Fibroblast of villous mesenchyme (primary cell): ENCODE results near the gene STX18. TPM values are rescaled to one million over a fixed set of nuclear protein-coding genes. Genes with fewer than 3 reads are reported as not detected.

Experiments
- DNase-seq: peaks from one replicate; pipeline ENCODE4 v3.0.0-alpha.2; 2010; ENCODE audit warnings: low read depth
- H3K4me3 ChIP-seq: 2 replicates; pipeline ENCODE4 v1.5.1; 2011; ENCODE audit warnings: low read depth, mild to moderate bottlenecking, low read length
- CTCF ChIP-seq: IDR thresholded peaks from 2 replicates; pipeline ENCODE4 v1.5.1; 2012; ENCODE audit warnings: low read depth, mild to moderate bottlenecking, low read length; ENCODE audit not compliant: insufficient read depth
- total RNA-seq: library from RNA; depleted of rRNA; stranded (reverse); fragments of >200 nt; gene quantifications from 2 replicates; pipeline ENCODE4 v1.2.3, GENCODE V29; 2012

STX18 gene
- total RNA-seq, 1 donor: 24.2 TPM

GRCh38 chr4:4407299-4408131 is 134.3 kb downstream of the STX18 start:
- TF ChIP-seq CTCF: no peak
- DNase-seq: no peak
- no peak overlapping the region for H3K4me3 ChIP-seq

DNA sequence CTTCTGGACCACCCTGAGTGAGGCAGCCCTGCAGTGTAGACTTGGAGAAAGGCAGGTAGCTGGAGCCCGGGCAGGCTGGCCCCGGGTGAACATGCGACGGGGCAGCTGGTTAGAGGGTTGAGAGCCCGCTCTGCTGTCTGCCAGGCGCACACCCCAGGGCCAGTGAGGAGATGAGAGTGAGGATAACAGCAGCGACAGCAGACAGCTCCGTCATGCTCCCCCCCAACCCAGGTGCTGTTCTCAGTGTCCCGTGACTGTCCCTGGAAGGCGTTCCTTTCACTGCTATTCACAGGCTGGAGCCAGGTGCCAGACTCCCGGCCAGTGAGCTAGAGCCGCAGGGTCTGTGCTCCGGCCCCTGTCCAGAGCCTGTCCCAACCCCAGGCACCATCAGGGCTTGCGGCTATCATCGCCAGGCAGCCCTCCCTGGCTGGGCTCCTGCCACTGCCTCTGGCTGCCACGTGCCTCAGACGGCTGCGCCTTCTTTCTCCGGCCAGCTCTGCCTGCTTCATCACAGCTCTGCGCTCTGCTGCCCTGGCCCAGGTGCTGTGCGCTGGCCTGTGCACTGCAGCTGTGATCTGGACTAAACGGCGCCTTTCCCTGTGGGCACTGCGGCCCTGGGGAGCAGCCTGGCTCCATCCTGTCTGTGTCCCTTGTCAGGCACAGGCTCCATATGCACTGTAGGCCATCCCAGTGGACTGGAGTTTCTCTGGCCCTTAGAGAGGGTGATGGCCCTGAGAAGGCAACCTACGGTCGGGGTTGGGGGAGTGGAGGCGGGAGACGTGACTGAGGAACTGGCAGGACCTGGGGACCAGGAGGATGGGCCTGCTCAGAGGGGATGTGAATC is 135.2 kb downstream of the STX18 start:
- TF ChIP-seq CTCF: no peak
- no peak overlapping the region for H3K4me3 ChIP-seq
- DNase-seq: no peak

DNA sequence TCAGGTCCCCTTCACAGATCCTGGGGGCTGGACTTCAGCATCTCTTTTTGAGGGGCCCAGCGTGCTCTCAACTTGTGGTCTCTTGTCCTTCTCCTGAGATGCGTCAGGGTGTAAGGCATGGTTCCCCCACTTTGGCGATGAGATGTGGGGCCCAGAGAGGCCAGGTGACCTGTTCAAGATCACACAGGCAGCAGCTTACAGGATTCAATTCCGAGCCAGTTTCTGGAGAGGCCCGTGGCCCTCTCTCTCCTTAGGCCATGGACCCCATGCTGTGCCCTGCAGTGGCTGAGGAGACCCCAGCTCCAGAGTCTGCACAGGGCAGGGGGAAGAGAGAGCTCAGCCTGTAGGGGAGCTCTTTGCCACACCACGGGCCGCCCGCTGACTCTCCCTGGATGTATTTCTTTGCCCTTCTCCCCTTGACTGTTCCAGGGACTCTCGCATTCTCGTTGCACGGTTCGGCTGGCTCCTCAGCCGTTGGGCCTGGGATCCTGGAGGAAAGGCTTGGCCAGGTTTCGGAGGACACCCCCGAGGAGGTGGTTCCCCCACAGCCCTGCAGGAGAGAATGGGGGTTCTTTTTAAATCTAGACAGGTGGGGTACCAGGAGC is 136.4 kb downstream of the STX18 start:
- no peak overlapping the region for H3K4me3 ChIP-seq
- DNase-seq: no peak
- no peak for TF ChIP-seq CTCF

DNA sequence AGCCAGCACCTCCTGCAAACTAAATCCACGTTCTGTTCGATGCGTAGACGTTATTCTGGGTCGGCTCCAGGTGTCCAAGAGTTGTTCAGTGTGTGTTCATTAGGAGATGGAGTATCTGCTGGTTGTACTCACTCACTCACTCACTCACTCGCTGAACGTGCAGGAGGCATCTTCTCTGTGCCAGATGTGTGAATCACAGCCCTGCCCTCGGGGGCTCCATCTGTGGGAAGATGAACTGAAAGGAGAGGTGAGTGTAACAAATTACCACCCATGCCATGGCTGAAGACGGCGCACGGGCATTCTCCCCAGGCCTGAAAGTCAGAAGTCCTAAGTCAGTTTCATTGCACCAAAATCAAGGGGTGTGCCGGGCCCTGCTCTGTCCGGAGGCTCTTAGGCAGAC is 138.9 kb downstream of the STX18 start:
- no peak for DNase-seq
- no peak for TF ChIP-seq CTCF

DNA sequence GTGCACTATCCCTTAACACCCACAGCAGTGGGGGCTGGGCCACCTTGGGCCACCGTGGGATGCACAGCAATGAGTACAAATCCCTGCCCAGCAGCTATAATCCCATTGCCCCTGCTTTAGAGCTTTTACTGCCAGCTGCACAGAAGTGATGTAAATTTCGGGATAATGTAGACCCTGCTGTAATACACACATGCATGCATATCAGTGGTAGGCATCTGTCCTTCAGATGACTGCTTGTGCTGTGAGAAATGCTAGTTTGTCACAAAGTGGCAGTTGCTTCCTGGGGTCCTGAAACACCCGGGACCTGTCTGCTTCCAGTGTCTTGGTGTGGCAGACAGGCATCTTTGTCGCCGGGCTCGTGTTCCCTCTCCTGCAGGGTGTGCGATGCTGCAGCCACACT is 140.8 kb downstream of the STX18 start:
- no peak for DNase-seq
- no peak for TF ChIP-seq CTCF
- no peak overlapping the region for H3K4me3 ChIP-seq

More for the DNA sequence above, 138.9 kb downstream of the STX18 start:
- no peak overlapping the region for H3K4me3 ChIP-seq

DNA sequence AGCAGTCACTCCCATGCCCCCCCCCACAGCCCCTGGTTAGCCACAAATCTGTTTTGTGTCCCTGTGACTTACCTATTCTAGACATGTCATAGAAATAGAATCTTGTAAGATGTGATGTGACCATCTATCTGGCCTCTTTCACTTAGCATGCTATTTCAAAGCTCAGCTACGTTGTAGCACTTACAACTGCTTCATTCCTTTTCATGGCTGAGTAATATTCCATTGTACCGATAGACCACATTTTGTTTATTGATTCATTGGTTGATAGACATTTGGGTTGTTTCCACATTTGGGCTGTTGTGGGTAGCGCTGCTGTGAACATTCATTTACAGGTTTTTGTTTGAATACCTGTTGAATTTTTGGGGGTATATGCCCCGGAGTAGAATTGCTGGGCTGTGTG is 143.4 kb downstream of the STX18 start:
- no peak overlapping the region for H3K4me3 ChIP-seq
- no peak for DNase-seq
- no peak for TF ChIP-seq CTCF
